Gastroesophageal sphincter (tissue), 3 donors: Measurements from ENCODE around the gene ESR1.

Experiments
- EP300 ChIP-seq: sonication (generic); formaldehyde crosslinking; IDR thresholded peaks from one replicate; pipeline ENCODE4 v1.6.1; 2017; ENCODE audit warnings: antibody characterized with exemption, mild to moderate bottlenecking
- POLR2A ChIP-seq, 2 donors: fragments of 450-650 bp; IDR thresholded peaks; one replicate each; pipeline ENCODE4 v1.6.1; 2017; ENCODE audit warnings: antibody characterized with exemption in 2 of 2, mild to moderate bottlenecking in 2 of 2, moderate library complexity in 1 of 2
- TF ChIP-seq, protein P1 (sequence below), 4 experiments: fragments of 200-600 bp in 2 of 4; fragments of 450-650 bp in 2 of 4; sonication (generic) in 1 of 4; IDR thresholded peaks; one replicate each; pipeline ENCODE4 v1.5.1; 2017 to 2019; ENCODE audit warnings: antibody characterized with exemption in 4 of 4, mild to moderate bottlenecking in 2 of 4, moderate library complexity in 2 of 4

- TF ChIP-seq, protein P1, sequence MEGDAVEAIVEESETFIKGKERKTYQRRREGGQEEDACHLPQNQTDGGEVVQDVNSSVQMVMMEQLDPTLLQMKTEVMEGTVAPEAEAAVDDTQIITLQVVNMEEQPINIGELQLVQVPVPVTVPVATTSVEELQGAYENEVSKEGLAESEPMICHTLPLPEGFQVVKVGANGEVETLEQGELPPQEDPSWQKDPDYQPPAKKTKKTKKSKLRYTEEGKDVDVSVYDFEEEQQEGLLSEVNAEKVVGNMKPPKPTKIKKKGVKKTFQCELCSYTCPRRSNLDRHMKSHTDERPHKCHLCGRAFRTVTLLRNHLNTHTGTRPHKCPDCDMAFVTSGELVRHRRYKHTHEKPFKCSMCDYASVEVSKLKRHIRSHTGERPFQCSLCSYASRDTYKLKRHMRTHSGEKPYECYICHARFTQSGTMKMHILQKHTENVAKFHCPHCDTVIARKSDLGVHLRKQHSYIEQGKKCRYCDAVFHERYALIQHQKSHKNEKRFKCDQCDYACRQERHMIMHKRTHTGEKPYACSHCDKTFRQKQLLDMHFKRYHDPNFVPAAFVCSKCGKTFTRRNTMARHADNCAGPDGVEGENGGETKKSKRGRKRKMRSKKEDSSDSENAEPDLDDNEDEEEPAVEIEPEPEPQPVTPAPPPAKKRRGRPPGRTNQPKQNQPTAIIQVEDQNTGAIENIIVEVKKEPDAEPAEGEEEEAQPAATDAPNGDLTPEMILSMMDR (IDR thresholded peaks at IDR 0.05) = no peak
- TF ChIP-seq POLR2A (IDR thresholded peaks at IDR 0.05) = no peak
- TF ChIP-seq EP300 = no peak
Observed at GRCh38 chr6:152054441-152054840, 247.0 kb downstream of the ESR1 start.
